ENCODE measurements around the gene CSMD2. TPM values are rescaled to one million over a fixed set of nuclear protein-coding genes. Genes with fewer than 3 reads are reported as not detected.

Gene CSMD2
- total RNA-seq, 1 experiment from 2014 or later = 13.2 TPM

DNA sequence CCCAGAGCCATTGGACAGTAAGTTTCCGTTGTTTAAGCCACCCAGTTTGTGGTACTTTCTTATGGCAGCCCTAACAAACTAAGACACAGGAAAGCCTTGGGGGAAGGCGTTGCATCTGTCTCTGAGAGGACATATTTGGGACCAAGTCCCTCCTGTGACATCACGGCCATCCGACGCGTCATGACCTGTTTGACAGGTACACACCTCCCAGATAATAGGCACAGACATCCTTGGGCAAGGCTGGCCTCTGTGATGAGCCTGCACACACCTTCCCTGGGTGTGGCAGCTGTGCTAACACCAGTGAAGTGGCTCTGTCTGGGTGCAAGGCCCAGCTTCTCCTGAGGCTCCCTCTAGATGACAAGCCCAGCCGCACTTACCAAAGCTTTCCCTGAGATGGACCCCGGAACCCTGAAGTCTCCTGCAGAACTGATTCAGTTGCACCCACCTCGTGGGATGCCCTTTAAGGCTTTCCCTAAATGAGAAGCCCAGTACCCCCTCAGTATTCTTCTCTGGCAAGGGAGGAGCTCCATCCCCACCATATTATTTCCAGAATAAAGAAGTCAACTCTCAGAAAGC is 556.1 kb downstream of the CSMD2 start:
- H3K27me3 Mint-ChIP-seq (ENCODE audit: low read depth) = peaks cover 5% of the 10 kb centered on the region
- H3K27ac Mint-ChIP-seq = no peak overlapping the region
- H3K9me3 Mint-ChIP-seq = no peaks in the 10 kb centered on the region
- ATAC-seq = no peak
- H3K4me1 Mint-ChIP-seq = no peaks in the 10 kb centered on the region
- CTCF ChIA-PET = interaction anchor here (0.8 to 1.1 kb wide), 2 partner anchors 17 to 24 kb away, joined by 3 read pairs; no protein-coding TSS in a partner anchor
- DNase-seq (ENCODE audit: low spot score) = no peak
- no peaks in the 10 kb centered on the region for H3K36me3 Mint-ChIP-seq
- no peak overlapping the region for H3K4me3 Mint-ChIP-seq
- TF ChIP-seq, protein P1, sequence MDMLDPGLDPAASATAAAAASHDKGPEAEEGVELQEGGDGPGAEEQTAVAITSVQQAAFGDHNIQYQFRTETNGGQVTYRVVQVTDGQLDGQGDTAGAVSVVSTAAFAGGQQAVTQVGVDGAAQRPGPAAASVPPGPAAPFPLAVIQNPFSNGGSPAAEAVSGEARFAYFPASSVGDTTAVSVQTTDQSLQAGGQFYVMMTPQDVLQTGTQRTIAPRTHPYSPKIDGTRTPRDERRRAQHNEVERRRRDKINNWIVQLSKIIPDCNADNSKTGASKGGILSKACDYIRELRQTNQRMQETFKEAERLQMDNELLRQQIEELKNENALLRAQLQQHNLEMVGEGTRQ (CRISPR knock-in tag; IDR thresholded peaks at IDR 0.05) = no peak
- no peak for TF ChIP-seq EMX1 (CRISPR knock-in tag; IDR thresholded peaks at IDR 0.05)
- no peak for TF ChIP-seq CBFB (CRISPR knock-in tag; IDR thresholded peaks at IDR 0.05; ENCODE audit: low read depth)
- no peak for TF ChIP-seq TEAD1 (CRISPR knock-in tag; IDR thresholded peaks at IDR 0.05)
- no peak for TF ChIP-seq GABPB1 (CRISPR knock-in tag; IDR thresholded peaks at IDR 0.05)
- TF ChIP-seq JUN (CRISPR knock-in tag; IDR thresholded peaks at IDR 0.05) = no peak
- TF ChIP-seq, protein P2, sequence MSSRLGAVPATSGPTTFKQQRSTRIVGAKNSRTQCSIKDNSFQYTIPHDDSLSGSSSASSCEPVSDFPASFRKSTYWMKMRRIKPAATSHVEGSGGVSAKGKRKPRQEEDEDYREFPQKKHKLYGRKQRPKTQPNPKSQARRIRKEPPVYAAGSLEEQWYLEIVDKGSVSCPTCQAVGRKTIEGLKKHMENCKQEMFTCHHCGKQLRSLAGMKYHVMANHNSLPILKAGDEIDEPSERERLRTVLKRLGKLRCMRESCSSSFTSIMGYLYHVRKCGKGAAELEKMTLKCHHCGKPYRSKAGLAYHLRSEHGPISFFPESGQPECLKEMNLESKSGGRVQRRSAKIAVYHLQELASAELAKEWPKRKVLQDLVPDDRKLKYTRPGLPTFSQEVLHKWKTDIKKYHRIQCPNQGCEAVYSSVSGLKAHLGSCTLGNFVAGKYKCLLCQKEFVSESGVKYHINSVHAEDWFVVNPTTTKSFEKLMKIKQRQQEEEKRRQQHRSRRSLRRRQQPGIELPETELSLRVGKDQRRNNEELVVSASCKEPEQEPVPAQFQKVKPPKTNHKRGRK (CRISPR knock-in tag; IDR thresholded peaks at IDR 0.05; ENCODE audit: borderline replicate concordance) = no peak
- TF ChIP-seq FOXJ3 (CRISPR knock-in tag; IDR thresholded peaks at IDR 0.05; ENCODE audit: borderline replicate concordance) = no peak
- POLR2A ChIA-PET = no interaction called here

DNA sequence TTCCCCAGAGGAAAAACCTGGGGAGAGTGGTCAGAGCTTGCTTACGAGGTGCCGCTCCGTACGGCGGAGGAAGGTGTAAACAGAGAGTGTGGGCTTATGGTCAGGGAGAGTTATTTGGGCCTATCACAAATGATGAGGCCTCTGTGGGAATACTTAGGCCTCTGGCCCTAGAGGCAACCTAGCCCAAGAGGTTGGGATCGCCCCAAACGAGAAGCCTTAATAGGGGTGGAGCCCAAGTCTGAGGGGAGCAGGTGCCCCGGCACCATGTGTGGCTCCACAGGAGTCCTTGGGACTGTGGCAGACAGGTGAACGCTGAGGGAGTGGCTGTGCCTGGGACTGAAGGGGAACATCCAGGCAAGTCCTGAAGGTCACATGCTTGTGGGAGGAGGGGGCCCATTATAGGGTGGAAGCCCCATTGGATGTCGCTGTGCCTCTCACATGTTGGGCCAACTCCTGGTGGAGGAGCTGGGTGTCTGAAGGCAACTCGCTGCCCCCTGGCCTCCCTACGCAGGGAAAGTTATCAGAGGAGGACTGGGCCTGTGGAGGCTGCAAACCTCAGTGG is 557.5 kb downstream of the CSMD2 start:
- ChIA-PET CTCF (no interaction called here), POLR2A (no interaction called here)
- H3K36me3 Mint-ChIP-seq = no peaks in the 10 kb centered on the region
- no peaks in the 10 kb centered on the region for H3K9me3 Mint-ChIP-seq
- H3K27me3 Mint-ChIP-seq (ENCODE audit: low read depth) = no peaks in the 10 kb centered on the region
- DNase-seq (ENCODE audit: low spot score) = no peak
- TF ChIP-seq TEAD1 (CRISPR knock-in tag; IDR thresholded peaks at IDR 0.05) (no peak), EMX1 (CRISPR knock-in tag; IDR thresholded peaks at IDR 0.05) (no peak), SOX15 (CRISPR knock-in tag; IDR thresholded peaks at IDR 0.05) (no peak), MXD4 (CRISPR knock-in tag; IDR thresholded peaks at IDR 0.05; ENCODE audit: borderline replicate concordance) (no peak), JUN (CRISPR knock-in tag; IDR thresholded peaks at IDR 0.05) (no peak), SMAD3 (CRISPR knock-in tag; IDR thresholded peaks at IDR 0.05; ENCODE audit: borderline replicate concordance) (no peak), NFE2L1 (CRISPR knock-in tag; IDR thresholded peaks at IDR 0.05) (no peak)
- TF ChIP-seq, protein P3, sequence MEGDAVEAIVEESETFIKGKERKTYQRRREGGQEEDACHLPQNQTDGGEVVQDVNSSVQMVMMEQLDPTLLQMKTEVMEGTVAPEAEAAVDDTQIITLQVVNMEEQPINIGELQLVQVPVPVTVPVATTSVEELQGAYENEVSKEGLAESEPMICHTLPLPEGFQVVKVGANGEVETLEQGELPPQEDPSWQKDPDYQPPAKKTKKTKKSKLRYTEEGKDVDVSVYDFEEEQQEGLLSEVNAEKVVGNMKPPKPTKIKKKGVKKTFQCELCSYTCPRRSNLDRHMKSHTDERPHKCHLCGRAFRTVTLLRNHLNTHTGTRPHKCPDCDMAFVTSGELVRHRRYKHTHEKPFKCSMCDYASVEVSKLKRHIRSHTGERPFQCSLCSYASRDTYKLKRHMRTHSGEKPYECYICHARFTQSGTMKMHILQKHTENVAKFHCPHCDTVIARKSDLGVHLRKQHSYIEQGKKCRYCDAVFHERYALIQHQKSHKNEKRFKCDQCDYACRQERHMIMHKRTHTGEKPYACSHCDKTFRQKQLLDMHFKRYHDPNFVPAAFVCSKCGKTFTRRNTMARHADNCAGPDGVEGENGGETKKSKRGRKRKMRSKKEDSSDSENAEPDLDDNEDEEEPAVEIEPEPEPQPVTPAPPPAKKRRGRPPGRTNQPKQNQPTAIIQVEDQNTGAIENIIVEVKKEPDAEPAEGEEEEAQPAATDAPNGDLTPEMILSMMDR (IDR thresholded peaks at IDR 0.05) = no peak
- TF ChIP-seq, protein P4, sequence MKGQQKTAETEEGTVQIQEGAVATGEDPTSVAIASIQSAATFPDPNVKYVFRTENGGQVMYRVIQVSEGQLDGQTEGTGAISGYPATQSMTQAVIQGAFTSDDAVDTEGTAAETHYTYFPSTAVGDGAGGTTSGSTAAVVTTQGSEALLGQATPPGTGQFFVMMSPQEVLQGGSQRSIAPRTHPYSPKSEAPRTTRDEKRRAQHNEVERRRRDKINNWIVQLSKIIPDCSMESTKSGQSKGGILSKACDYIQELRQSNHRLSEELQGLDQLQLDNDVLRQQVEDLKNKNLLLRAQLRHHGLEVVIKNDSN (CRISPR knock-in tag; IDR thresholded peaks at IDR 0.05) = no peak
- no peak for ATAC-seq
- no peak overlapping the region for H3K4me3 Mint-ChIP-seq
- H3K4me1 Mint-ChIP-seq = no peaks in the 10 kb centered on the region
- no peak overlapping the region for H3K27ac Mint-ChIP-seq

DNA sequence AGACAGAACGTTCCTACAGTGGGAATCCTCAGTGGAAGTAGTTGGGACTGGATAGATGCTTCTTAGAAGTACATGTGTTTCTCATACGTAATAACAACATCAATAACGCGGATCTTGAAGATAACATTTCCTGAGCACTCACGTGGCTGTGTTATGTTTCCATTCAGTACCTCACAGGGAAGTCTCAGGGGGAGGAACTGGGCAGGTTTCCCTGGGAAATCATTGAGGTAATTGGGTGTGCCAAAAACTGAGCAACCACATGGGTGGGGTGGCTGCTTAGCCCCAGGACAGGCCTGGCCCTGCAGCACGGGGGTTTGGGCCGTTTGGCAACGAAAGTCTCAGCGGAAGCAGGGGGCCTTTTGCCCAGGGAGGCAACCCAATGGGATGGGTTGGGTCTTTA is 558.8 kb downstream of the CSMD2 start:
- POLR2A ChIA-PET = no interaction called here
- Mint-ChIP-seq H3K27me3 (ENCODE audit: low read depth) (no peaks in the 10 kb centered on the region), H3K4me3 (no peak overlapping the region), H3K9me3 (no peaks in the 10 kb centered on the region), H3K36me3 (no peaks in the 10 kb centered on the region), H3K4me1 (no peaks in the 10 kb centered on the region), H3K27ac (no peak overlapping the region)
- no peak for ATAC-seq
- CTCF ChIA-PET = no interaction called here
- DNase-seq (ENCODE audit: low spot score) = no peak
- TF ChIP-seq, protein P5, sequence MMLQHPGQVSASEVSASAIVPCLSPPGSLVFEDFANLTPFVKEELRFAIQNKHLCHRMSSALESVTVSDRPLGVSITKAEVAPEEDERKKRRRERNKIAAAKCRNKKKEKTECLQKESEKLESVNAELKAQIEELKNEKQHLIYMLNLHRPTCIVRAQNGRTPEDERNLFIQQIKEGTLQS (CRISPR knock-in tag; conservative IDR thresholded peaks at IDR 0.05) = no peak
- no peak for TF ChIP-seq ZNF219 (CRISPR knock-in tag; IDR thresholded peaks at IDR 0.05; ENCODE audit: borderline replicate concordance)
- TF ChIP-seq CREB1 (CRISPR knock-in tag; IDR thresholded peaks at IDR 0.05) = no peak
- TF ChIP-seq, protein P6, sequence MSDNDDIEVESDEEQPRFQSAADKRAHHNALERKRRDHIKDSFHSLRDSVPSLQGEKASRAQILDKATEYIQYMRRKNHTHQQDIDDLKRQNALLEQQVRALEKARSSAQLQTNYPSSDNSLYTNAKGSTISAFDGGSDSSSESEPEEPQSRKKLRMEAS (CRISPR knock-in tag; IDR thresholded peaks at IDR 0.05) = no peak
- TF ChIP-seq, protein P7, sequence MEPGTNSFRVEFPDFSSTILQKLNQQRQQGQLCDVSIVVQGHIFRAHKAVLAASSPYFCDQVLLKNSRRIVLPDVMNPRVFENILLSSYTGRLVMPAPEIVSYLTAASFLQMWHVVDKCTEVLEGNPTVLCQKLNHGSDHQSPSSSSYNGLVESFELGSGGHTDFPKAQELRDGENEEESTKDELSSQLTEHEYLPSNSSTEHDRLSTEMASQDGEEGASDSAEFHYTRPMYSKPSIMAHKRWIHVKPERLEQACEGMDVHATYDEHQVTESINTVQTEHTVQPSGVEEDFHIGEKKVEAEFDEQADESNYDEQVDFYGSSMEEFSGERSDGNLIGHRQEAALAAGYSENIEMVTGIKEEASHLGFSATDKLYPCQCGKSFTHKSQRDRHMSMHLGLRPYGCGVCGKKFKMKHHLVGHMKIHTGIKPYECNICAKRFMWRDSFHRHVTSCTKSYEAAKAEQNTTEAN (CRISPR knock-in tag; IDR thresholded peaks at IDR 0.05) = no peak
- TF ChIP-seq JAZF1 (CRISPR knock-in tag; IDR thresholded peaks at IDR 0.05) = no peak
- no peak for TF ChIP-seq ZNF232 (CRISPR knock-in tag; IDR thresholded peaks at IDR 0.05)
- no peak for TF ChIP-seq ZNF317 (CRISPR knock-in tag; IDR thresholded peaks at IDR 0.05; ENCODE audit: borderline replicate concordance, low read depth)

Data from WTC11 (cell line).